Fibroblast of skin of abdomen (primary cell): ENCODE measurements around the gene NAP1L4.

ENCODE experiments used
- DNase-seq: peaks from one replicate; pipeline ENCODE4 v3.0.0-alpha.2; 2013

The NAP1L4 gene

GRCh38 chr11:2934021-2934550, 58.0 kb downstream of the NAP1L4 start:
- no peak for DNase-seq

GRCh38 chr11:2933375-2934020, 58.6 kb downstream of the NAP1L4 start:
- peak; percentile 27 for DNase-seq

- DNase-seq, result no peak
Measured at GRCh38 chr11:2932850-2933251, 59.3 kb downstream of the NAP1L4 start.

- DNase-seq, result no peak
Measured at GRCh38 chr11:2931771-2932738, 60.1 kb downstream of the NAP1L4 start.

- DNase-seq, result no peak
Measured at GRCh38 chr11:2931420-2931746, 60.7 kb downstream of the NAP1L4 start.

- no peak for DNase-seq
Measured at GRCh38 chr11:2930704-2931419, 61.3 kb downstream of the NAP1L4 start.

- peak; percentile 44 for DNase-seq
Measured at GRCh38 chr11:2929950-2930703, 62.0 kb downstream of the NAP1L4 start.

GRCh38 chr11:2929531-2929949, 62.6 kb downstream of the NAP1L4 start:
- DNase-seq, result peak; percentile 71

- DNase-seq, result peak; percentile 73
Measured at GRCh38 chr11:2928605-2929530, 63.3 kb downstream of the NAP1L4 start, which contains the start of gene PHLDA2. PHLDA2 (minus strand) TSS chr11:2929420; CDS start chr11:2929364, 56 bp downstream.

GRCh38 chr11:2927851-2928604, 64.1 kb downstream of the NAP1L4 start:
- no peak for DNase-seq

GRCh38 chr11:2927121-2927800, 64.9 kb downstream of the NAP1L4 start:
- no peak for DNase-seq

GRCh38 chr11:2926611-2927051, 65.5 kb downstream of the NAP1L4 start:
- DNase-seq, result no peak

GRCh38 chr11:2924821-2925675, 67.1 kb downstream of the NAP1L4 start:
- no peak for DNase-seq

GRCh38 chr11:2924381-2924780, 67.7 kb downstream of the NAP1L4 start:
- DNase-seq, result no peak

- DNase-seq, result no peak
Measured at GRCh38 chr11:2923446-2924375, 68.4 kb downstream of the NAP1L4 start.

- DNase-seq, result no peak
Measured at GRCh38 chr11:2922655-2923054, 69.5 kb downstream of the NAP1L4 start.
